Measurements from ENCODE around the gene GAGE12G.
"Not testable (repeated sequence)": the region's sequence is repeated elsewhere in the genome, so short reads cannot be mapped to it uniquely, and the experiment has no call there.

GAGE12G gene

GRCh38 chrX:49560542-49560941 lies 9.7 kb upstream of the GAGE12G start, which contains the start of gene GAGE12F:
TSS of gene GAGE12F (plus strand) at chrX:49560842. CDS start at chrX:49561997, 1,155 bp downstream.
- not testable (repeated sequence) for H2AK5ac ChIP-seq (ENCODE audit: low read length); H3K4me1 ChIP-seq (ENCODE audit: control insufficient read depth in 1 of 2, insufficient read depth in 2 of 2, low read length in 2 of 2); H3K9me3 ChIP-seq (ENCODE audit: insufficient read depth, low read depth, low read length); H4K12ac ChIP-seq (ENCODE audit: low read depth, low read length); H4K91ac ChIP-seq (ENCODE audit: low read depth, low read length); H3K36me3 ChIP-seq (ENCODE audit: control insufficient read depth in 1 of 2, insufficient read depth in 2 of 2, low read length in 2 of 2); H2AFZ ChIP-seq (ENCODE audit: insufficient read depth, low read length, poor library complexity); H2BK120ac ChIP-seq (ENCODE audit: insufficient read depth, low read length, poor library complexity); H3K27ac ChIP-seq (ENCODE audit: low read depth, low read length); H2BK12ac ChIP-seq (ENCODE audit: low read length); H3K18ac ChIP-seq (ENCODE audit: low read length); H3K79me2 ChIP-seq (ENCODE audit: control insufficient read depth, insufficient read depth, low read length, poor library complexity); H4K8ac ChIP-seq (ENCODE audit: low read depth, low read length); H3K4me3 ChIP-seq (ENCODE audit: low read depth, low read length); H2BK5ac ChIP-seq (ENCODE audit: low read depth, low read length, poor library complexity); H3K4ac ChIP-seq (ENCODE audit: low read depth, low read length); H3K4me2 ChIP-seq (ENCODE audit: low read length); H3K79me1 ChIP-seq (ENCODE audit: low read length); H3K14ac ChIP-seq (ENCODE audit: low read length); H3K9ac ChIP-seq (ENCODE audit: low read length); DNase-seq; H3K27me3 ChIP-seq (ENCODE audit: insufficient read depth, low read length); H3K23ac ChIP-seq (ENCODE audit: low read length)
- WGBS (ENCODE audit: extremely low coverage, insufficient coverage, insufficient read length), result no CpG with 5 or more reads among the region's 16 CpGs

- H3K9ac ChIP-seq (ENCODE audit: low read length); H2BK5ac ChIP-seq (ENCODE audit: low read depth, low read length, poor library complexity); H4K91ac ChIP-seq (ENCODE audit: low read depth, low read length); H3K4ac ChIP-seq (ENCODE audit: low read depth, low read length); H3K79me2 ChIP-seq (ENCODE audit: control insufficient read depth, insufficient read depth, low read length, poor library complexity); H4K12ac ChIP-seq (ENCODE audit: low read depth, low read length); DNase-seq; H3K4me1 ChIP-seq (ENCODE audit: control insufficient read depth in 1 of 2, insufficient read depth in 2 of 2, low read length in 2 of 2); H3K4me2 ChIP-seq (ENCODE audit: low read length); H3K23ac ChIP-seq (ENCODE audit: low read length); H2AK5ac ChIP-seq (ENCODE audit: low read length); H4K8ac ChIP-seq (ENCODE audit: low read depth, low read length); H3K4me3 ChIP-seq (ENCODE audit: low read depth, low read length); H2BK120ac ChIP-seq (ENCODE audit: insufficient read depth, low read length, poor library complexity); H3K14ac ChIP-seq (ENCODE audit: low read length); H3K27me3 ChIP-seq (ENCODE audit: insufficient read depth, low read length); H3K79me1 ChIP-seq (ENCODE audit: low read length); H3K9me3 ChIP-seq (ENCODE audit: insufficient read depth, low read depth, low read length); H2BK12ac ChIP-seq (ENCODE audit: low read length); H2AFZ ChIP-seq (ENCODE audit: insufficient read depth, low read length, poor library complexity); H3K36me3 ChIP-seq (ENCODE audit: control insufficient read depth in 1 of 2, insufficient read depth in 2 of 2, low read length in 2 of 2); H3K27ac ChIP-seq (ENCODE audit: low read depth, low read length); H3K18ac ChIP-seq (ENCODE audit: low read length): not testable (repeated sequence)
- no CpG with 5 or more reads among the region's 11 CpGs for WGBS (ENCODE audit: extremely low coverage, insufficient coverage, insufficient read length)
Measured at GRCh38 chrX:49568728-49569127, 1.5 kb upstream of the GAGE12G start.

DNA sequence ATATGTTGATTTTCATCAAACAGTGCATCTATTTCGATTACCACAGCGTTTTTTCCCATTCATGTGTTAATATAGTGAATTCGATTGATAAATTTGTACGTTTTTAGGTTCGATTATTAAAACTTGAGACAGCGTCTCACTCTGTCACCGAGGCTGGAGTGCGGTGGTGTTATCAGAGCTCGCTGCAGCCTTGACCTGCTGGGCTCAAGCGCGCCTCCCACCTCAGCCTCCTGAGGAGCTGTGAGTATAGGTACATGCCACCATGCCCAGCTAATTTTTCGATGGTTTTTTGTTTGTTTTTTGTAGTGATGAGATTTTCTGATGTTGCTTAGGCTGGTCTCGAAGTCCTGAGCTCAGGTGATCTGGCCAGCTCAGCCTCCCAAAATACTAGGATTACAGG lies 1.0 kb upstream of the GAGE12G start:
- not testable (repeated sequence) for H3K4me2 ChIP-seq (ENCODE audit: low read length); H2AFZ ChIP-seq (ENCODE audit: insufficient read depth, low read length, poor library complexity); H3K36me3 ChIP-seq (ENCODE audit: control insufficient read depth in 1 of 2, insufficient read depth in 2 of 2, low read length in 2 of 2); H3K14ac ChIP-seq (ENCODE audit: low read length); H4K12ac ChIP-seq (ENCODE audit: low read depth, low read length); H2BK5ac ChIP-seq (ENCODE audit: low read depth, low read length, poor library complexity); H3K23ac ChIP-seq (ENCODE audit: low read length); H3K4me1 ChIP-seq (ENCODE audit: control insufficient read depth in 1 of 2, insufficient read depth in 2 of 2, low read length in 2 of 2); H3K4ac ChIP-seq (ENCODE audit: low read depth, low read length); H2AK5ac ChIP-seq (ENCODE audit: low read length); H3K18ac ChIP-seq (ENCODE audit: low read length); H3K27ac ChIP-seq (ENCODE audit: low read depth, low read length); H4K91ac ChIP-seq (ENCODE audit: low read depth, low read length); H2BK12ac ChIP-seq (ENCODE audit: low read length); H3K9me3 ChIP-seq (ENCODE audit: insufficient read depth, low read depth, low read length); H3K4me3 ChIP-seq (ENCODE audit: low read depth, low read length); DNase-seq; H3K27me3 ChIP-seq (ENCODE audit: insufficient read depth, low read length); H2BK120ac ChIP-seq (ENCODE audit: insufficient read depth, low read length, poor library complexity); H3K9ac ChIP-seq (ENCODE audit: low read length); H3K79me2 ChIP-seq (ENCODE audit: control insufficient read depth, insufficient read depth, low read length, poor library complexity); H3K79me1 ChIP-seq (ENCODE audit: low read length); H4K8ac ChIP-seq (ENCODE audit: low read depth, low read length)
- WGBS (ENCODE audit: extremely low coverage, insufficient coverage, insufficient read length), result no CpG with 5 or more reads among the region's 13 CpGs

DNA sequence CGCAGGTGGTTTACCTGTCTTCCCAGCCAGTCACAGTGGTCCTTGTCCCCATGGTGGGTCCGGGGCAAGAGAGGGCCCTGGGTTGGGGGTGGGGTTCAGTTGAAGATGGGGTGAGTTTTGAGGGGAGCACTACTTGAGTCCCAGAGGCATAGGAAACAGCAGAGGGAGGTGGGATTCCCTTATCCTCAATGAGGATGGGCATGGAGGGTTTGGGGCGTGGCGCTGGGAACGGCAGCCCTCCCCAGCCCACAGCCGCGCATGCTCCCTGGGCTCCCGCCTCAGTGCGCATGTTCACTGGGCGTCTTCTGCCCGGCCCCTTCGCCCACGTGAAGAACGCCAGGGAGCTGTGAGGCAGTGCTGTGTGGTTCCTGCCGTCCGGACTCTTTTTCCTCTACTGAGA lies 9.4 kb downstream of the GAGE12G start, which contains the start of gene GAGE12H:
GAGE12H (plus strand) TSS at position 301 of the 400 bp plus-strand sequence. CDS start 1,155 bp downstream, outside the sequence.
- not testable (repeated sequence) for H3K36me3 ChIP-seq (ENCODE audit: control insufficient read depth in 1 of 2, insufficient read depth in 2 of 2, low read length in 2 of 2); H2AK5ac ChIP-seq (ENCODE audit: low read length); H3K4ac ChIP-seq (ENCODE audit: low read depth, low read length); DNase-seq; H3K23ac ChIP-seq (ENCODE audit: low read length); H3K18ac ChIP-seq (ENCODE audit: low read length); H4K12ac ChIP-seq (ENCODE audit: low read depth, low read length); H3K27ac ChIP-seq (ENCODE audit: low read depth, low read length); H3K4me3 ChIP-seq (ENCODE audit: low read depth, low read length); H4K8ac ChIP-seq (ENCODE audit: low read depth, low read length); H3K14ac ChIP-seq (ENCODE audit: low read length); H3K27me3 ChIP-seq (ENCODE audit: insufficient read depth, low read length); H2AFZ ChIP-seq (ENCODE audit: insufficient read depth, low read length, poor library complexity); H2BK120ac ChIP-seq (ENCODE audit: insufficient read depth, low read length, poor library complexity); H2BK12ac ChIP-seq (ENCODE audit: low read length); H3K79me2 ChIP-seq (ENCODE audit: control insufficient read depth, insufficient read depth, low read length, poor library complexity); H3K4me2 ChIP-seq (ENCODE audit: low read length); H2BK5ac ChIP-seq (ENCODE audit: low read depth, low read length, poor library complexity); H3K79me1 ChIP-seq (ENCODE audit: low read length); H4K91ac ChIP-seq (ENCODE audit: low read depth, low read length); H3K9ac ChIP-seq (ENCODE audit: low read length); H3K4me1 ChIP-seq (ENCODE audit: control insufficient read depth in 1 of 2, insufficient read depth in 2 of 2, low read length in 2 of 2); H3K9me3 ChIP-seq (ENCODE audit: insufficient read depth, low read depth, low read length)
- WGBS (ENCODE audit: extremely low coverage, insufficient coverage, insufficient read length), result no CpG with 5 or more reads among the region's 16 CpGs

All from trophoblast cell (in vitro differentiated cells and primary cell).